H1 (cell line): ENCODE results near the gene IGF2R. TPM values are rescaled to one million over a fixed set of nuclear protein-coding genes. Genes with fewer than 3 reads are reported as not detected.

Experiments used
- CTCF ChIA-PET: fragments of 300-600 bp; sonication (Branson Sonifier 250); formaldehyde crosslinking; loops from one replicate; lab custom pipeline; 2021; ENCODE audit not compliant: partially characterized antibody; lab: Charles Lee
- POLR2A ChIA-PET: fragments of 300-600 bp; sonication (Branson Sonifier 250); formaldehyde crosslinking; loops from one replicate; lab custom pipeline; 2021; ENCODE audit warnings: inconsistent platforms; ENCODE audit not compliant: partially characterized antibody; lab: Charles Lee
- DNase-seq, 2 experiments: peaks; one replicate each; pipeline versions ENCODE4 v3.0.0 to v3.0.0-alpha.2; 2010 to 2022; ENCODE audit warnings: low spot score in 2 of 2, low read depth in 1 of 2, mixed read lengths in 1 of 2
- FAIRE-seq: peaks from 2 replicates; lab custom pipeline; 2011; peaks lifted over from hg19 to GRCh38; lab: Jason Lieb, UNC
- H2AFZ ChIP-seq: 2 replicates; pipeline ENCODE4 v1.8.1; 2012; ENCODE audit warnings: low read length, inconsistent platforms
- H2AK5ac ChIP-seq: 2 replicates; pipeline ENCODE4 v1.6.1; 2013; ENCODE audit warnings: low read depth, low read length
- H2BK120ac ChIP-seq: replicated peaks from 2 replicates; pipeline ENCODE3; 2013; ENCODE audit warnings: low read depth, low read length, inconsistent platforms
- H2BK12ac ChIP-seq: 2 replicates; pipeline ENCODE4 v1.6.1; 2013; ENCODE audit warnings: low read depth, low read length
- H2BK15ac ChIP-seq: 2 replicates; pipeline ENCODE4 v1.6.1; 2013; ENCODE audit warnings: low read length
- H2BK20ac ChIP-seq: 2 replicates; pipeline ENCODE4 v1.6.1; 2013; ENCODE audit warnings: low read length
- H2BK5ac ChIP-seq: 2 replicates; pipeline ENCODE4 v1.6.1; 2013; ENCODE audit warnings: low read depth, low read length
- H3K14ac ChIP-seq: 2 replicates; pipeline ENCODE4 v1.6.1; 2013; ENCODE audit warnings: inconsistent platforms; ENCODE audit not compliant: insufficient read length
- H3K18ac ChIP-seq: 2 replicates; pipeline ENCODE4 v1.6.1; 2013; ENCODE audit warnings: low read length; ENCODE audit errors: extremely low read depth
- H3K23ac ChIP-seq: 2 replicates; pipeline ENCODE4 v1.6.1; 2013; ENCODE audit warnings: inconsistent platforms; ENCODE audit not compliant: insufficient read length
- H3K23me2 ChIP-seq: 2 replicates; pipeline ENCODE4 v1.6.1; 2013; ENCODE audit warnings: low read depth, low read length
- H3K27ac ChIP-seq: 2 replicates; pipeline ENCODE4 v1.6.1; 2011; ENCODE audit warnings: low read depth, low read length, inconsistent platforms
- H3K27me3 ChIP-seq, 4 experiments: replicated peaks in 1 of 4; 1 replicate in 1 of 4; 2 replicates in 3 of 4; pipeline versions ENCODE4 v1.6.1 to v1.8.1; 2011 to 2013; ENCODE audit warnings: low read length in 3 of 4, mild to moderate bottlenecking in 3 of 4, inconsistent platforms in 2 of 4, mixed read lengths in 2 of 4, moderate library complexity in 1 of 4; ENCODE audit not compliant: control insufficient read depth in 3 of 4, insufficient read depth in 3 of 4; ENCODE audit errors: extremely low read depth in 1 of 4
- H3K36me3 ChIP-seq, 4 experiments: 2 replicates each; pipeline versions ENCODE4 v1.6.1 to v1.8.1; 2011 to 2013; ENCODE audit warnings: mild to moderate bottlenecking in 4 of 4, low read length in 3 of 4, moderate library complexity in 2 of 4, control low read depth in 1 of 4, inconsistent platforms in 1 of 4; ENCODE audit not compliant: insufficient read depth in 4 of 4, control insufficient read depth in 2 of 4
- H3K4ac ChIP-seq: replicated peaks from 2 replicates; pipeline ENCODE3; 2013; ENCODE audit warnings: low read length, low read depth, mixed read lengths, inconsistent platforms; ENCODE audit not compliant: insufficient read length
- H3K4me1 ChIP-seq, 4 experiments: replicated peaks in 1 of 4; 1 replicate in 1 of 4; 2 replicates in 3 of 4; pipeline versions ENCODE4 v1.6.1 to v1.8.1; 2011 to 2013; ENCODE audit warnings: low read length in 3 of 4, inconsistent platforms in 2 of 4, mixed read lengths in 1 of 4; ENCODE audit not compliant: insufficient read depth in 4 of 4, control insufficient read depth in 3 of 4
- H3K4me2 ChIP-seq, 2 experiments: 2 replicates each; pipeline versions ENCODE4 v1.6.1 to v1.8.1; 2011 to 2013; ENCODE audit warnings: low read depth in 2 of 2, low read length in 2 of 2, control low read depth in 1 of 2, inconsistent platforms in 1 of 2, mild to moderate bottlenecking in 1 of 2; ENCODE audit not compliant: insufficient read depth in 1 of 2
- H3K4me3 ChIP-seq, 4 experiments: fragments of 200-600, 300-600 bp in 1 of 4; sonication (generic), shearing (Covaris generic), sonication (Bioruptor Twin) in 1 of 4; 2 replicates each; pipeline versions ENCODE4 v1.5.1 to v1.8.1; 2011 to 2016; ENCODE audit warnings: low read length in 4 of 4, low read depth in 3 of 4, control low read depth in 2 of 4, inconsistent platforms in 2 of 4, mild to moderate bottlenecking in 2 of 4, mixed read lengths in 1 of 4, moderate library complexity in 1 of 4; ENCODE audit not compliant: insufficient read depth in 2 of 4; ENCODE audit errors: extremely low read depth in 1 of 4
- H3K56ac ChIP-seq: replicated peaks from 2 replicates; pipeline ENCODE3; 2013; ENCODE audit warnings: low read depth, mild to moderate bottlenecking, mixed read lengths, low read length, inconsistent platforms; ENCODE audit not compliant: insufficient read length
- H3K79me1 ChIP-seq: 2 replicates; pipeline ENCODE4 v1.6.1; 2013; ENCODE audit warnings: low read depth, low read length, control low read depth
- H3K79me2 ChIP-seq, 2 experiments: 2 replicates each; pipeline versions ENCODE4 v1.6.1 to v1.8.1; 2012 to 2013; ENCODE audit warnings: low read length in 2 of 2, mild to moderate bottlenecking in 2 of 2, inconsistent platforms in 1 of 2; ENCODE audit not compliant: insufficient read depth in 2 of 2, control insufficient read depth in 1 of 2
- H3K9ac ChIP-seq, 4 experiments: replicated peaks in 1 of 4; 1 replicate in 1 of 4; 2 replicates in 3 of 4; pipeline versions ENCODE4 v1.6.1 to v1.8.1; 2011 to 2013; ENCODE audit warnings: low read depth in 3 of 4, low read length in 3 of 4, control low read depth in 2 of 4, mild to moderate bottlenecking in 2 of 4, moderate library complexity in 2 of 4, inconsistent platforms in 1 of 4; ENCODE audit errors: extremely low read depth in 1 of 4
- H3K9me3 ChIP-seq, 2 experiments: 2 replicates each; pipeline versions ENCODE4 v1.6.1 to v1.8.1; 2012 to 2013; ENCODE audit warnings: mild to moderate bottlenecking in 2 of 2, moderate library complexity in 2 of 2, control low read depth in 1 of 2, inconsistent platforms in 1 of 2, low read depth in 1 of 2, low read length in 1 of 2, mixed read lengths in 1 of 2; ENCODE audit not compliant: insufficient read depth in 2 of 2
- H4K20me1 ChIP-seq, 2 experiments: replicated peaks in 1 of 2; 2 replicates each; pipeline versions ENCODE3 to v1.8.1; 2011 to 2013; ENCODE audit warnings: inconsistent platforms in 2 of 2, low read length in 2 of 2, mild to moderate bottlenecking in 1 of 2; ENCODE audit not compliant: insufficient read depth in 2 of 2, control insufficient read depth in 1 of 2
- H4K5ac ChIP-seq: 2 replicates; pipeline ENCODE4 v1.6.1; 2013; ENCODE audit warnings: low read length, low read depth, mixed read lengths, inconsistent platforms; ENCODE audit not compliant: insufficient read length
- H4K8ac ChIP-seq: 2 replicates; pipeline ENCODE4 v1.8.0; 2013; ENCODE audit warnings: mild to moderate bottlenecking, moderate library complexity, low read length, inconsistent platforms; ENCODE audit not compliant: insufficient read depth; ENCODE audit errors: extremely low read depth
- H4K91ac ChIP-seq: replicated peaks from 2 replicates; pipeline ENCODE3; 2013; ENCODE audit warnings: low read length, mixed read lengths, inconsistent platforms; ENCODE audit not compliant: insufficient read length
- FOSL1 ChIP-seq: IDR thresholded peaks from 2 replicates; pipeline ENCODE4 v1.6.1; 2011; ENCODE audit warnings: mild to moderate bottlenecking, low read depth, low read length, moderate library complexity; ENCODE audit not compliant: insufficient read depth
- GABPA ChIP-seq: IDR thresholded peaks from 2 replicates; pipeline ENCODE4 v1.6.1; 2011; ENCODE audit warnings: mild to moderate bottlenecking, low read length, moderate library complexity, borderline replicate concordance; ENCODE audit not compliant: insufficient read depth
- GTF2F1 ChIP-seq: IDR thresholded peaks from 2 replicates; pipeline ENCODE4 v1.6.1; 2012; ENCODE audit warnings: low read depth, low read length, improper control_type of control experiment, borderline replicate concordance
- JUND ChIP-seq: IDR thresholded peaks from 2 replicates; pipeline ENCODE4 v1.6.1; 2011; ENCODE audit warnings: mild to moderate bottlenecking, improper control_type of control experiment, low read length
- MAFK ChIP-seq: IDR thresholded peaks from 2 replicates; pipeline ENCODE4 v1.6.1; 2012; ENCODE audit warnings: low read depth, mild to moderate bottlenecking, improper control_type of control experiment, low read length
- POLR2A ChIP-seq, 2 experiments: IDR thresholded peaks; 1 replicate in 1 of 2; 2 replicates in 1 of 2; pipeline ENCODE4 v1.6.1; 2011; ENCODE audit warnings: low read depth in 2 of 2, low read length in 2 of 2, mild to moderate bottlenecking in 2 of 2; ENCODE audit errors: control extremely low read depth in 1 of 2
- SAP30 ChIP-seq: fragments of 300-600 bp; sonication (generic); IDR thresholded peaks from 2 replicates; pipeline ENCODE4 v1.7.1; 2012; ENCODE audit warnings: low read length, moderate library complexity, mild to moderate bottlenecking, inconsistent platforms; ENCODE audit not compliant: insufficient read depth, insufficient replicate concordance
- SIRT6 ChIP-seq: IDR thresholded peaks from one replicate; pipeline ENCODE4 v1.7.1; 2012; ENCODE audit warnings: low read length, inconsistent platforms
- SRF ChIP-seq: IDR thresholded peaks from 2 replicates; pipeline ENCODE4 v1.6.1; 2011; ENCODE audit warnings: mild to moderate bottlenecking, low read depth, low read length, moderate library complexity
- SUZ12 ChIP-seq: fragments of 200-600 bp; sonication (generic); IDR thresholded peaks from 2 replicates; pipeline ENCODE4 v1.6.1; 2012; ENCODE audit warnings: mild to moderate bottlenecking, inconsistent platforms, low read length, moderate library complexity, mixed read lengths
- TAF7 ChIP-seq: optimal IDR thresholded peaks from 2 replicates; pipeline ENCODE3; 2011; ENCODE audit warnings: low read depth, mild to moderate bottlenecking, inconsistent platforms, low read length, moderate library complexity, borderline replicate concordance
- TBP ChIP-seq: IDR thresholded peaks from 2 replicates; pipeline ENCODE4 v1.6.1; 2011; ENCODE audit warnings: low read depth, low read length, improper control_type of control experiment
- ZNF274 ChIP-seq: IDR thresholded peaks from 2 replicates; pipeline ENCODE4 v1.7.0; 2012; ENCODE audit warnings: low read length, borderline replicate concordance; ENCODE audit errors: extremely low read depth
- whole genome bisulfite sequencing, 2 experiments: shearing (Covaris generic) in 1 of 2; methylation state at CpG; one replicate each; pipeline versions ENCODE4 v1.1.6 to v1.1.7; 2013 to 2015; ENCODE audit warnings: low lambda C conversion rate in 2 of 2, mixed read lengths in 2 of 2, inconsistent platforms in 1 of 2, low coverage in 1 of 2, missing lambda C conversion rate in 1 of 2; ENCODE audit not compliant: insufficient replicate concordance in 2 of 2, insufficient coverage in 1 of 2, insufficient read length in 1 of 2; ENCODE audit errors: extremely low coverage in 1 of 2, missing lambda C conversion rate in 1 of 2; 5-methylcytosine and 5-hydroxymethylcytosine counted together
- polyA plus RNA-seq, 7 experiments: library from polyadenylated mRNA; depleted of rRNA in 3 of 7; stranded (reverse) in 5 of 7; unstranded in 2 of 7; fragments of >200 nt in 5 of 7; fragments of 200-250 nt in 2 of 7; gene quantifications; 1 replicate in 5 of 7; 2 replicates in 1 of 7; 4 replicates in 1 of 7; pipeline versions ENCODE4 v1.2.1 to v1.2.3, GENCODE V29; 2011 to 2013; ENCODE audit warnings: missing spikeins in 2 of 7, mixed read lengths in 2 of 7
- total RNA-seq: library from RNA; stranded (reverse); fragmentation: NEBNext Ultra II Directional; extraction: Animal tissue kit (Norgen Biotek cat#: 25700); gene quantifications from 2 replicates; pipeline ENCODE4 v1.2.1, GENCODE V29; 2021

IGF2R gene
- total and polyA plus RNA-seq, 2 of the 8 experiments (the other 6 are each of a cell fraction or from before 2014, with no cell fraction given) = 20.6 to 74.1 TPM

DNA sequence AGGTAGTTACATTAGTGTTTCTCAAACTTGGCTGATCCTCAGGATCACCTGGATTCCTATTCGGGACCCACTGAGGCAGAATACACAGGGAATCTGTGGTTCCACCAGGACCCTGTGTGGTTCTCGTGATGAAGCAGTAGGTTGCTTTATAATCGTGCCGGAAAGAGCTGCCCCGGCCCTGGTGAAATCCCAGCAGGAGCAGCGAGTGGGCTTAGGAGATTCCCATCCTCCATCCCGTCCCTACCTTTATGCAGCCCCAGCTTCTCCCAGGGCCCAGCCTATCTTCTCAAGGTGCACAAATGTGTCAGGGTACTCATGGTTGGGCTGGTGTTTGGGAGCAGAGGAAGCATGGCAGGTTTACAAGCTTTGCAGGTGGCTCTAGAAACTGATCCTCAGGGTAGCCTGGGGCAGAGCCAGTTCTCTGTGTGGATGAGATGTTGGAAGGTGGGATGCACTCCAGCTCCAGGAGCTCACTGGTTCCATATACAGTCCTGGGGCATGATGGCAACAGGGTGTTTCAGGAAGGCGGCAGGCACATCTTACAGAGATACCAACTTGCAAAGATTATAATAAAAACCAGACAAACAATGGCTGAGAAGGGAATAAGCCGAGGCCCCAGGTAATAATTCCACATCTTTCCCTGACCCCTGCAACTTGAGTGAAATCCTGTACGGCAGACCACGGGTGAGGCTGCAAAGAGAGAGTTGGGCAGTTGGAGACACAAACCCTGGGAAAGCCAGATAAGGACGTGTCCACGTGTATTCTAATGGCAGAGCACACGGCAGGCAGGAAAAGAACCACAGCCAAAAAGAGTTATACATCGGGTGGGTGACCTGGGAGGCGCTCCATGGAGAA is 158.6 kb downstream of the IGF2R start:
- Histone ChIP-seq H3K4me2 (no peak overlapping the region), H4K91ac (no peak overlapping the region), H2AK5ac (no peak overlapping the region), H3K18ac (no peak overlapping the region), H2BK12ac (no peak overlapping the region), H4K5ac (no peak overlapping the region), H3K56ac (no peak overlapping the region), H2BK15ac (no peak overlapping the region), H3K4me1 (peaks cover 3 to 9% (median 8%) of the 10 kb centered on the region in 4 experiments), H2BK120ac (no peak overlapping the region), H4K20me1 (no peaks in the 10 kb centered on the region), H3K36me3 (no peaks in the 10 kb centered on the region), H3K23ac (no peak overlapping the region), H3K9me3 (no peaks in the 10 kb centered on the region), H3K27me3 (no peaks in the 10 kb centered on the region), H3K9ac (no peak overlapping the region), H4K8ac (no peak overlapping the region), H3K23me2 (no peaks in the 10 kb centered on the region), H3K14ac (no peak overlapping the region), H3K79me2 (no peaks in the 10 kb centered on the region), H3K4ac (no peak overlapping the region), H2BK20ac (no peak overlapping the region), H3K4me3 (no peak overlapping the region), H3K79me1 (no peaks in the 10 kb centered on the region), H2AFZ (no peak overlapping the region), H2BK5ac (no peak overlapping the region), H3K27ac (no peak overlapping the region)
- ChIA-PET CTCF (interaction anchor here (0.6 to 3.4 kb wide), 7 partner anchors 7 to 328 kb away, joined by 3 to 17 read pairs (median 3); no protein-coding TSS in a partner anchor), POLR2A (no interaction called here)
- FAIRE-seq (no peak), DNase-seq (no peak)
- WGBS, 2 experiments = 94% methylated on average over 16 of the region's 16 CpGs; no CpG with 5 or more reads in 1 of the 2 experiments
- TF ChIP-seq SAP30 (no peak), SIRT6 (no peak), SRF (no peak), JUND (no peak), GTF2F1 (no peak), MAFK (no peak), FOSL1 (no peak), ZNF274 (no peak), TAF7 (no peak), GABPA (no peak), POLR2A (IDR thresholded peaks at IDR 0.05; ENCODE audit: control extremely low read depth in 1 of 2, low read depth in 2 of 2, low read length in 2 of 2) (no peak), SUZ12 (no peak), TBP (no peak)
